H1 (cell line): ENCODE results near the gene BRCC3. TPM values are rescaled to one million over a fixed set of nuclear protein-coding genes. Genes with fewer than 3 reads are reported as not detected.

Experiments
- CTCF ChIA-PET: fragments of 300-600 bp; sonication (Branson Sonifier 250); formaldehyde crosslinking; loops from one replicate; lab custom pipeline; 2021; ENCODE audit not compliant: partially characterized antibody; lab: Charles Lee
- POLR2A ChIA-PET: fragments of 300-600 bp; sonication (Branson Sonifier 250); formaldehyde crosslinking; loops from one replicate; lab custom pipeline; 2021; ENCODE audit warnings: inconsistent platforms; ENCODE audit not compliant: partially characterized antibody; lab: Charles Lee
- DNase-seq, 2 experiments: peaks; one replicate each; pipeline versions ENCODE4 v3.0.0 to v3.0.0-alpha.2; 2010 to 2022; ENCODE audit warnings: low spot score in 2 of 2, low read depth in 1 of 2, mixed read lengths in 1 of 2
- FAIRE-seq: peaks from 2 replicates; lab custom pipeline; 2011; peaks lifted over from hg19 to GRCh38; lab: Jason Lieb, UNC
- H2AFZ ChIP-seq: 2 replicates; pipeline ENCODE4 v1.8.1; 2012; ENCODE audit warnings: low read length, inconsistent platforms
- H2AK5ac ChIP-seq: 2 replicates; pipeline ENCODE4 v1.6.1; 2013; ENCODE audit warnings: low read depth, low read length
- H2BK120ac ChIP-seq: replicated peaks from 2 replicates; pipeline ENCODE3; 2013; ENCODE audit warnings: low read depth, low read length, inconsistent platforms
- H2BK12ac ChIP-seq: 2 replicates; pipeline ENCODE4 v1.6.1; 2013; ENCODE audit warnings: low read depth, low read length
- H2BK15ac ChIP-seq: 2 replicates; pipeline ENCODE4 v1.6.1; 2013; ENCODE audit warnings: low read length
- H2BK20ac ChIP-seq: 2 replicates; pipeline ENCODE4 v1.6.1; 2013; ENCODE audit warnings: low read length
- H2BK5ac ChIP-seq: 2 replicates; pipeline ENCODE4 v1.6.1; 2013; ENCODE audit warnings: low read depth, low read length
- H3K14ac ChIP-seq: 2 replicates; pipeline ENCODE4 v1.6.1; 2013; ENCODE audit warnings: inconsistent platforms; ENCODE audit not compliant: insufficient read length
- H3K18ac ChIP-seq: 2 replicates; pipeline ENCODE4 v1.6.1; 2013; ENCODE audit warnings: low read length; ENCODE audit errors: extremely low read depth
- H3K23ac ChIP-seq: 2 replicates; pipeline ENCODE4 v1.6.1; 2013; ENCODE audit warnings: inconsistent platforms; ENCODE audit not compliant: insufficient read length
- H3K23me2 ChIP-seq: 2 replicates; pipeline ENCODE4 v1.6.1; 2013; ENCODE audit warnings: low read depth, low read length
- H3K27ac ChIP-seq: 2 replicates; pipeline ENCODE4 v1.6.1; 2011; ENCODE audit warnings: low read depth, low read length, inconsistent platforms
- H3K27me3 ChIP-seq, 4 experiments: replicated peaks in 1 of 4; 1 replicate in 1 of 4; 2 replicates in 3 of 4; pipeline versions ENCODE4 v1.6.1 to v1.8.1; 2011 to 2013; ENCODE audit warnings: low read length in 3 of 4, mild to moderate bottlenecking in 3 of 4, inconsistent platforms in 2 of 4, mixed read lengths in 2 of 4, moderate library complexity in 1 of 4; ENCODE audit not compliant: control insufficient read depth in 3 of 4, insufficient read depth in 3 of 4; ENCODE audit errors: extremely low read depth in 1 of 4
- H3K36me3 ChIP-seq, 4 experiments: 2 replicates each; pipeline versions ENCODE4 v1.6.1 to v1.8.1; 2011 to 2013; ENCODE audit warnings: mild to moderate bottlenecking in 4 of 4, low read length in 3 of 4, moderate library complexity in 2 of 4, control low read depth in 1 of 4, inconsistent platforms in 1 of 4; ENCODE audit not compliant: insufficient read depth in 4 of 4, control insufficient read depth in 2 of 4
- H3K4ac ChIP-seq: replicated peaks from 2 replicates; pipeline ENCODE3; 2013; ENCODE audit warnings: low read length, low read depth, mixed read lengths, inconsistent platforms; ENCODE audit not compliant: insufficient read length
- H3K4me1 ChIP-seq, 4 experiments: replicated peaks in 1 of 4; 1 replicate in 1 of 4; 2 replicates in 3 of 4; pipeline versions ENCODE4 v1.6.1 to v1.8.1; 2011 to 2013; ENCODE audit warnings: low read length in 3 of 4, inconsistent platforms in 2 of 4, mixed read lengths in 1 of 4; ENCODE audit not compliant: insufficient read depth in 4 of 4, control insufficient read depth in 3 of 4
- H3K4me2 ChIP-seq, 2 experiments: 2 replicates each; pipeline versions ENCODE4 v1.6.1 to v1.8.1; 2011 to 2013; ENCODE audit warnings: low read depth in 2 of 2, low read length in 2 of 2, control low read depth in 1 of 2, inconsistent platforms in 1 of 2, mild to moderate bottlenecking in 1 of 2; ENCODE audit not compliant: insufficient read depth in 1 of 2
- H3K4me3 ChIP-seq, 4 experiments: fragments of 200-600, 300-600 bp in 1 of 4; sonication (generic), shearing (Covaris generic), sonication (Bioruptor Twin) in 1 of 4; 2 replicates each; pipeline versions ENCODE4 v1.5.1 to v1.8.1; 2011 to 2016; ENCODE audit warnings: low read length in 4 of 4, low read depth in 3 of 4, control low read depth in 2 of 4, inconsistent platforms in 2 of 4, mild to moderate bottlenecking in 2 of 4, mixed read lengths in 1 of 4, moderate library complexity in 1 of 4; ENCODE audit not compliant: insufficient read depth in 2 of 4; ENCODE audit errors: extremely low read depth in 1 of 4
- H3K56ac ChIP-seq: replicated peaks from 2 replicates; pipeline ENCODE3; 2013; ENCODE audit warnings: low read depth, mild to moderate bottlenecking, mixed read lengths, low read length, inconsistent platforms; ENCODE audit not compliant: insufficient read length
- H3K79me1 ChIP-seq: 2 replicates; pipeline ENCODE4 v1.6.1; 2013; ENCODE audit warnings: low read depth, low read length, control low read depth
- H3K79me2 ChIP-seq, 2 experiments: 2 replicates each; pipeline versions ENCODE4 v1.6.1 to v1.8.1; 2012 to 2013; ENCODE audit warnings: low read length in 2 of 2, mild to moderate bottlenecking in 2 of 2, inconsistent platforms in 1 of 2; ENCODE audit not compliant: insufficient read depth in 2 of 2, control insufficient read depth in 1 of 2
- H3K9ac ChIP-seq, 4 experiments: replicated peaks in 1 of 4; 1 replicate in 1 of 4; 2 replicates in 3 of 4; pipeline versions ENCODE4 v1.6.1 to v1.8.1; 2011 to 2013; ENCODE audit warnings: low read depth in 3 of 4, low read length in 3 of 4, control low read depth in 2 of 4, mild to moderate bottlenecking in 2 of 4, moderate library complexity in 2 of 4, inconsistent platforms in 1 of 4; ENCODE audit errors: extremely low read depth in 1 of 4
- H3K9me3 ChIP-seq, 2 experiments: 2 replicates each; pipeline versions ENCODE4 v1.6.1 to v1.8.1; 2012 to 2013; ENCODE audit warnings: mild to moderate bottlenecking in 2 of 2, moderate library complexity in 2 of 2, control low read depth in 1 of 2, inconsistent platforms in 1 of 2, low read depth in 1 of 2, low read length in 1 of 2, mixed read lengths in 1 of 2; ENCODE audit not compliant: insufficient read depth in 2 of 2
- H4K20me1 ChIP-seq, 2 experiments: replicated peaks in 1 of 2; 2 replicates each; pipeline versions ENCODE3 to v1.8.1; 2011 to 2013; ENCODE audit warnings: inconsistent platforms in 2 of 2, low read length in 2 of 2, mild to moderate bottlenecking in 1 of 2; ENCODE audit not compliant: insufficient read depth in 2 of 2, control insufficient read depth in 1 of 2
- H4K5ac ChIP-seq: 2 replicates; pipeline ENCODE4 v1.6.1; 2013; ENCODE audit warnings: low read length, low read depth, mixed read lengths, inconsistent platforms; ENCODE audit not compliant: insufficient read length
- H4K8ac ChIP-seq: 2 replicates; pipeline ENCODE4 v1.8.0; 2013; ENCODE audit warnings: mild to moderate bottlenecking, moderate library complexity, low read length, inconsistent platforms; ENCODE audit not compliant: insufficient read depth; ENCODE audit errors: extremely low read depth
- H4K91ac ChIP-seq: replicated peaks from 2 replicates; pipeline ENCODE3; 2013; ENCODE audit warnings: low read length, mixed read lengths, inconsistent platforms; ENCODE audit not compliant: insufficient read length
- FOSL1 ChIP-seq: IDR thresholded peaks from 2 replicates; pipeline ENCODE4 v1.6.1; 2011; ENCODE audit warnings: mild to moderate bottlenecking, low read depth, low read length, moderate library complexity; ENCODE audit not compliant: insufficient read depth
- MAX ChIP-seq: IDR thresholded peaks from 2 replicates; pipeline ENCODE4 v1.6.1; 2012; ENCODE audit warnings: inconsistent platforms
- SAP30 ChIP-seq: fragments of 300-600 bp; sonication (generic); IDR thresholded peaks from 2 replicates; pipeline ENCODE4 v1.7.1; 2012; ENCODE audit warnings: low read length, moderate library complexity, mild to moderate bottlenecking, inconsistent platforms; ENCODE audit not compliant: insufficient read depth, insufficient replicate concordance
- SIRT6 ChIP-seq: IDR thresholded peaks from one replicate; pipeline ENCODE4 v1.7.1; 2012; ENCODE audit warnings: low read length, inconsistent platforms
- TBP ChIP-seq: IDR thresholded peaks from 2 replicates; pipeline ENCODE4 v1.6.1; 2011; ENCODE audit warnings: low read depth, low read length, improper control_type of control experiment
- WGBS, 2 experiments: shearing (Covaris generic) in 1 of 2; methylation state at CpG; one replicate each; pipeline versions ENCODE4 v1.1.6 to v1.1.7; 2013 to 2015; ENCODE audit warnings: low lambda C conversion rate in 2 of 2, mixed read lengths in 2 of 2, inconsistent platforms in 1 of 2, low coverage in 1 of 2, missing lambda C conversion rate in 1 of 2; ENCODE audit not compliant: insufficient replicate concordance in 2 of 2, insufficient coverage in 1 of 2, insufficient read length in 1 of 2; ENCODE audit errors: extremely low coverage in 1 of 2, missing lambda C conversion rate in 1 of 2; 5-methylcytosine and 5-hydroxymethylcytosine counted together
- polyA plus RNA-seq, 7 experiments: library from polyadenylated mRNA; depleted of rRNA in 3 of 7; stranded (reverse) in 5 of 7; unstranded in 2 of 7; fragments of >200 nt in 5 of 7; fragments of 200-250 nt in 2 of 7; gene quantifications; 1 replicate in 5 of 7; 2 replicates in 1 of 7; 4 replicates in 1 of 7; pipeline versions ENCODE4 v1.2.1 to v1.2.3, GENCODE V29; 2011 to 2013; ENCODE audit warnings: missing spikeins in 2 of 7, mixed read lengths in 2 of 7
- total RNA-seq: library from RNA; stranded (reverse); fragmentation: NEBNext Ultra II Directional; extraction: Animal tissue kit (Norgen Biotek cat#: 25700); gene quantifications from 2 replicates; pipeline ENCODE4 v1.2.1, GENCODE V29; 2021

Gene BRCC3
- total and polyA plus RNA-seq, 2 of the 8 experiments (the other 6 are each of a cell fraction or from before 2014, with no cell fraction given), result 13.1 to 23.2 TPM

GRCh38 chrX:155052738-155053498, 18.4 kb upstream of the BRCC3 start:
- Histone ChIP-seq H4K91ac (no peak overlapping the region), H3K14ac (no peak overlapping the region), H3K23ac (no peak overlapping the region), H3K18ac (no peak overlapping the region), H4K8ac (no peak overlapping the region), H3K27me3 (no peaks in the 10 kb centered on the region), H3K27ac (no peak overlapping the region), H2BK15ac (no peak overlapping the region), H2BK20ac (no peak overlapping the region), H3K4ac (no peak overlapping the region), H3K4me1 (no peaks in the 10 kb centered on the region), H3K9me3 (no peaks in the 10 kb centered on the region), H3K9ac (no peak overlapping the region), H2BK12ac (no peak overlapping the region), H3K23me2 (no peaks in the 10 kb centered on the region), H3K79me2 (no peaks in the 10 kb centered on the region), H3K4me3 (no peak overlapping the region), H2AFZ (no peak overlapping the region), H2BK5ac (no peak overlapping the region), H2AK5ac (no peak overlapping the region), H3K36me3 (no peaks in the 10 kb centered on the region; a peak in 1 of 8 replicates), H3K56ac (no peak overlapping the region), H4K5ac (no peak overlapping the region), H2BK120ac (no peak overlapping the region), H3K4me2 (no peak overlapping the region), H3K79me1 (no peaks in the 10 kb centered on the region), H4K20me1 (no peaks in the 10 kb centered on the region)
- POLR2A ChIA-PET, result no interaction called here
- DNase-seq (no peak), FAIRE-seq (no peak)
- 92% methylated on average over 5 of the region's 5 CpGs; no CpG with 5 or more reads in 1 of the 2 experiments for WGBS, 2 experiments
- CTCF ChIA-PET, result no interaction called here
- TF ChIP-seq FOSL1 (no peak), SAP30 (no peak), SIRT6 (no peak), MAX (no peak), TBP (no peak)
